K562 (cell line): Measurements from ENCODE around the gene HEY2. TPM values are rescaled to one million over a fixed set of nuclear protein-coding genes. Genes with fewer than 3 reads are reported as not detected.

Experiments used
- CSDE1 ChIP-seq, 2 experiments: fragments of 450-650 bp; IDR thresholded peaks; 2 replicates each; pipeline ENCODE4 v1.6.1; 2016; ENCODE audit warnings: mild to moderate bottlenecking in 1 of 2
- E2F3 ChIP-seq: fragments of 250-450 bp; sonication (Bioruptor Pico); IDR thresholded peaks from 2 replicates; pipeline ENCODE4 v1.4.0; 2020; ENCODE audit warnings: mild to moderate bottlenecking
- GABPB2 ChIP-seq: fragments of 250-450 bp; sonication (Bioruptor Pico); conservative IDR thresholded peaks from 2 replicates; pipeline ENCODE4 v1.5.1; 2021; ENCODE audit warnings: mild to moderate bottlenecking
- HDAC6 ChIP-seq: IDR thresholded peaks from 2 replicates; pipeline ENCODE4 v1.6.1; 2012; ENCODE audit warnings: low read depth, mild to moderate bottlenecking, control low read depth, inconsistent platforms, low read length, moderate library complexity
- KAT8 ChIP-seq: fragments of 450-650 bp; IDR thresholded peaks from 2 replicates; pipeline ENCODE4 v1.6.1; 2016; ENCODE audit warnings: low read depth, mild to moderate bottlenecking
- MEF2A ChIP-seq: IDR thresholded peaks from 2 replicates; pipeline ENCODE4 v1.6.1; 2011; ENCODE audit warnings: low read depth, mild to moderate bottlenecking, low read length, moderate library complexity; ENCODE audit not compliant: control insufficient read depth
- MXI1 ChIP-seq: IDR thresholded peaks from 2 replicates; pipeline ENCODE4 v1.6.1; 2011; ENCODE audit warnings: low read depth, mild to moderate bottlenecking, improper control_type of control experiment, low read length
- NBN ChIP-seq: fragments of 450-650 bp; IDR thresholded peaks from 2 replicates; pipeline ENCODE4 v1.6.1; 2016; ENCODE audit warnings: low read depth, mild to moderate bottlenecking
- NCOA4 ChIP-seq: fragments of 450-650 bp; IDR thresholded peaks from 2 replicates; pipeline ENCODE4 v1.6.1; 2018; ENCODE audit warnings: mild to moderate bottlenecking; ENCODE audit not compliant: partially characterized antibody
- OTX1 ChIP-seq: fragments of 450-650 bp; formaldehyde crosslinking; IDR thresholded peaks from 2 replicates; pipeline ENCODE4 v1.4.0; 2022; ENCODE audit warnings: mild to moderate bottlenecking
- POLR2B ChIP-seq: fragments of 450-650 bp; IDR thresholded peaks from 2 replicates; pipeline ENCODE4 v1.6.1; 2018; ENCODE audit warnings: low read depth; ENCODE audit not compliant: partially characterized antibody
- POLR3A ChIP-seq: IDR thresholded peaks from 2 replicates; pipeline ENCODE4 v1.6.1; 2011; ENCODE audit warnings: borderline replicate concordance, mild to moderate bottlenecking, moderate library complexity; ENCODE audit not compliant: insufficient read length, insufficient read depth; ENCODE audit errors: extremely low read depth
- RFX7 ChIP-seq: fragments of 250-450 bp; sonication (Bioruptor Pico); IDR thresholded peaks from 2 replicates; pipeline ENCODE4 v1.5.1; 2021; ENCODE audit warnings: mild to moderate bottlenecking
- SIN3A ChIP-seq, 2 experiments: fragments of 150-350 bp in 1 of 2; IDR thresholded peaks; 2 replicates each; pipeline ENCODE4 v1.6.1; 2011 to 2016; ENCODE audit warnings: borderline replicate concordance in 2 of 2, low read depth in 2 of 2, low read length in 2 of 2, mild to moderate bottlenecking in 2 of 2, moderate library complexity in 2 of 2; ENCODE audit not compliant: control insufficient read depth in 1 of 2
- TCF3 ChIP-seq: sonication (generic); formaldehyde crosslinking; IDR thresholded peaks from 2 replicates; pipeline ENCODE4 v1.4.0; 2020; ENCODE audit warnings: mild to moderate bottlenecking, missing genetic modification reagents
- TSC22D4 ChIP-seq: fragments of 450-650 bp; IDR thresholded peaks from 2 replicates; pipeline ENCODE4 v1.6.1; 2016; ENCODE audit warnings: missing genetic modification characterization, missing biosample characterization, control low read depth
- U2AF1 ChIP-seq: fragments of 200-400 bp; formaldehyde crosslinking; optimal IDR thresholded peaks from 2 replicates; pipeline ENCODE3; 2017; ENCODE audit warnings: mild to moderate bottlenecking, low read depth, low read length, moderate library complexity
- XRCC4 ChIP-seq: IDR thresholded peaks from one replicate; pipeline ENCODE4 v1.6.1; 2011; ENCODE audit not compliant: insufficient read depth, insufficient read length; ENCODE audit errors: extremely low read depth
- YY1 ChIP-seq, 3 experiments: IDR thresholded peaks; 2 replicates each; pipeline ENCODE4 v1.6.1; 2011; ENCODE audit warnings: low read length in 2 of 3, mild to moderate bottlenecking in 2 of 3, moderate library complexity in 2 of 3, borderline replicate concordance in 1 of 3, control low read depth in 1 of 3, low read depth in 1 of 3; ENCODE audit not compliant: insufficient read depth in 3 of 3, insufficient replicate concordance in 2 of 3, control insufficient read depth in 1 of 3, insufficient read length in 1 of 3; ENCODE audit errors: extremely low read depth in 1 of 3
- ZBTB1 ChIP-seq: sonication (generic); formaldehyde crosslinking; IDR thresholded peaks from 2 replicates; pipeline ENCODE4 v1.8.1; 2023; ENCODE audit warnings: missing genetic modification reagents, low read depth, mild to moderate bottlenecking, borderline replicate concordance
- ZBTB5 ChIP-seq: fragments of 450-650 bp; IDR thresholded peaks from 2 replicates; pipeline ENCODE4 v1.6.1; 2017; ENCODE audit warnings: antibody characterized with exemption
- ZNF143 ChIP-seq: sonication (generic); formaldehyde crosslinking; IDR thresholded peaks from 2 replicates; pipeline ENCODE4 v1.9.0; 2022; ENCODE audit warnings: mild to moderate bottlenecking, missing genetic modification reagents
- ZNF586 ChIP-seq: fragments of 450-650 bp; formaldehyde crosslinking; conservative IDR thresholded peaks from 2 replicates; pipeline ENCODE4 v1.4.0; 2020; ENCODE audit warnings: mild to moderate bottlenecking, moderate library complexity
- polyA plus RNA-seq, 8 experiments: library from polyadenylated mRNA; depleted of rRNA in 4 of 8; stranded (reverse) in 5 of 8; unstranded in 3 of 8; fragments of >200 nt; fragmentation: Nextera tagmentation in 2 of 8; fragmentation: Illumina TruSeq in 1 of 8; extraction: Ambion mirVana in 2 of 8; extraction: Trizol in 1 of 8; gene quantifications; 2 replicates each; pipeline versions ENCODE4 v1.2.1 to v1.2.3, GENCODE V29; 2011 to 2014; ENCODE audit warnings: inconsistent platforms in 1 of 8, missing spikeins in 1 of 8
- total RNA-seq, 7 experiments: library from RNA; depleted of rRNA in 6 of 7; stranded (reverse); fragments of >200 nt in 6 of 7; fragmentation: Illumina TruSeq in 2 of 7; extraction: Trizol in 2 of 7; gene quantifications; 2 replicates each; pipeline versions ENCODE4 v1.2.1 to v1.2.3, GENCODE V29; 2011 to 2021; ENCODE audit warnings: low replicate concordance in 1 of 7
- TF ChIP-seq, protein P1 (sequence below): fragments of 250-450 bp; sonication (Bioruptor Pico); IDR thresholded peaks from 2 replicates; pipeline ENCODE4 v1.4.0; 2020; ENCODE audit warnings: mild to moderate bottlenecking, moderate library complexity

The HEY2 gene
- total and polyA plus RNA-seq, 9 of the 15 experiments (the other 6 are each of a cell fraction or from before 2014, with no cell fraction given), result 0.03 to 0.07 (median 0.06) TPM; not detected in 5

DNA sequence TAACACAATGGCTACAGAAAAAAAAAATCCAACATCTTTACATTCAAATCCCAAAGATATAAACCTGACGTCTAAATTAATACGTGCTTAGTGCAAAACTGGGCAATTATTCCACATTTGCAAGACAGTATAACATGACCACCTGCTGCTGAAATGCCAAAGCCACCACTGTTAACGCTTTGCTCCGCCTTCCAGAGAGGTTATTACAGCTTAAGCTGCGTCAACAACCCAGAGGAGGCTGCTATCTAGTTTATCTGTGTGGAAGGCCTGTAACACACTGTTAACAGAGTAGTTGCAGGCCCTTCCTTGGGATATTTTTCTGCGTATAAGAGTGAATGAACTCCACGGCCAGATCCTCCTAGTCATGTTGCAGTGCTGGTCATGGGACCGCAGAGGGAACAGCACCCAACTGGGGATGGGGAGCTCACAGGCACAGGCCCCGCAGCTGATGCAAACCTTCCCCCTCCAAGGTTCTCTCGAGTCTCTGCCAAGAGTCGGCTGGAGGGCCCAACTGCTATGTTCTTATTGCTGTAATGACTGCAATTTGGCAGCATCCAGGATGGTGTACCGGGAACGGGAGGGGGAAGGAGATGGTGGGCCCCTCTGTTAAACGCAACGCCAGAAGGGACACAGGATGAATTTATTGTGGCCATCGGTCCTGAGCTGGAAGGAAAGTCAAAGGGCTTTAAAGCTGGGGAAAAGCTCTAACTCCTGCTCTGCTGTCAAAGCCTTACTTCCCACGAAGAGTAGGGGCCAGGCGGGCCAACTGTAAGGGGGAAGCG is 40.3 kb downstream of the HEY2 start (continued):
- TF ChIP-seq POLR2B, result no peak
- no peak for TF ChIP-seq CSDE1 (IDR thresholded peaks at IDR 0.05)
- peak; percentile 94 for TF ChIP-seq ZBTB5
- TF ChIP-seq OTX1 (CRISPR knock-in tag), result no peak
- no peak for TF ChIP-seq TSC22D4 (tag)
- no peak for TF ChIP-seq XRCC4
- TF ChIP-seq U2AF1, result no peak
- no peak for TF ChIP-seq KAT8
- peak; percentile 82 for TF ChIP-seq TCF3 (CRISPR knock-in tag)
- peak in 1 of 3 experiments; percentile 14 for TF ChIP-seq YY1 (IDR thresholded peaks at IDR 0.05; ENCODE audit: borderline replicate concordance in 1 of 3, control insufficient read depth in 1 of 3, extremely low read depth in 1 of 3, insufficient read depth in 3 of 3, insufficient read length in 1 of 3, insufficient replicate concordance in 2 of 3, low read depth in 1 of 3, low read length in 2 of 3)
- no peak; the same call in 1 of the 2 replicates for TF ChIP-seq MEF2A
- no peak for TF ChIP-seq NCOA4
- TF ChIP-seq MXI1, result no peak
- TF ChIP-seq RFX7, result no peak
- TF ChIP-seq ZNF586 (CRISPR knock-in tag), result no peak
- no peak for TF ChIP-seq ZBTB1 (CRISPR knock-in tag)
- TF ChIP-seq HDAC6, result no peak
- no peak for TF ChIP-seq ZNF143
- TF ChIP-seq NBN, result peak; percentile 5
- TF ChIP-seq POLR3A, result no peak
- TF ChIP-seq, protein P1, sequence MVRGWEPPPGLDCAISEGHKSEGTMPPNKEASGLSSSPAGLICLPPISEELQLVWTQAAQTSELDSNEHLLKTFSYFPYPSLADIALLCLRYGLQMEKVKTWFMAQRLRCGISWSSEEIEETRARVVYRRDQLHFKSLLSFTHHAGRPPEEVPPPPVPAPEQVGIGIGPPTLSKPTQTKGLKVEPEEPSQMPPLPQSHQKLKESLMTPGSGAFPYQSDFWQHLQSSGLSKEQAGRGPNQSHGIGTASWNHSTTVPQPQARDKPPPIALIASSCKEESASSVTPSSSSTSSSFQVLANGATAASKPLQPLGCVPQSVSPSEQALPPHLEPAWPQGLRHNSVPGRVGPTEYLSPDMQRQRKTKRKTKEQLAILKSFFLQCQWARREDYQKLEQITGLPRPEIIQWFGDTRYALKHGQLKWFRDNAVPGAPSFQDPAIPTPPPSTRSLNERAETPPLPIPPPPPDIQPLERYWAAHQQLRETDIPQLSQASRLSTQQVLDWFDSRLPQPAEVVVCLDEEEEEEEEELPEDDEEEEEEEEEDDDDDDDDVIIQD (CRISPR knock-in tag), result no peak
- TF ChIP-seq GABPB2 (CRISPR knock-in tag), result no peak
- TF ChIP-seq SIN3A (IDR thresholded peaks at IDR 0.05; ENCODE audit: borderline replicate concordance in 2 of 2, control insufficient read depth in 1 of 2, low read depth in 2 of 2, low read length in 2 of 2), result no peak
- no peak for TF ChIP-seq E2F3 (CRISPR knock-in tag)
